SIG-M5 treated with dmso at 0.1 percent for 504 hours (cell line): ENCODE results near the gene SPSB3.

Source experiments
- DNase-seq: peaks from one replicate; lab custom pipeline; 2025; ENCODE audit not compliant: unreplicated experiment; lab: John Stamatoyannopoulos, UW

Gene SPSB3

GRCh38 chr16:1790261-1790610 lies 7.9 kb upstream of the SPSB3 start:
- no peak for DNase-seq

GRCh38 chr16:1789643-1790045 lies 7.3 kb upstream of the SPSB3 start:
- DNase-seq, result no peak

GRCh38 chr16:1788708-1789100 lies 6.3 kb upstream of the SPSB3 start:
- DNase-seq, result no peak

- no peak for DNase-seq
Observed at GRCh38 chr16:1788095-1788707, 5.8 kb upstream of the SPSB3 start.

GRCh38 chr16:1787322-1788094 lies 5.1 kb upstream of the SPSB3 start:
- DNase-seq, result no peak

GRCh38 chr16:1787056-1787321 lies 4.6 kb upstream of the SPSB3 start:
- no peak for DNase-seq

GRCh38 chr16:1786242-1787055 lies 4.1 kb upstream of the SPSB3 start:
- no peak for DNase-seq

- DNase-seq, result no peak
Observed at GRCh38 chr16:1785846-1786170, 3.4 kb upstream of the SPSB3 start.

- no peak for DNase-seq
Observed at GRCh38 chr16:1784977-1785845, 2.8 kb upstream of the SPSB3 start.

- peak; percentile 6 for DNase-seq
Observed at GRCh38 chr16:1781758-1782407, 488 bp downstream of the SPSB3 start.

GRCh38 chr16:1781254-1781653 lies 1.1 kb downstream of the SPSB3 start:
- DNase-seq, result no peak

- no peak for DNase-seq
Observed at GRCh38 chr16:1780677-1781072, 1.7 kb downstream of the SPSB3 start.

GRCh38 chr16:1779741-1780676 lies 2.4 kb downstream of the SPSB3 start:
- DNase-seq, result no peak

- no peak for DNase-seq
Observed at GRCh38 chr16:1779234-1779701, 3.1 kb downstream of the SPSB3 start.

- no peak for DNase-seq
Observed at GRCh38 chr16:1778200-1779179, 3.9 kb downstream of the SPSB3 start.

GRCh38 chr16:1777375-1778199 lies 4.8 kb downstream of the SPSB3 start:
- DNase-seq, result no peak

- no peak for DNase-seq
Observed at GRCh38 chr16:1776991-1777374, 5.4 kb downstream of the SPSB3 start.

- DNase-seq, result no peak
Observed at GRCh38 chr16:1776672-1776955, 5.8 kb downstream of the SPSB3 start.
